Measurements from ENCODE around the gene AMMECR1.

Gene AMMECR1

DNA sequence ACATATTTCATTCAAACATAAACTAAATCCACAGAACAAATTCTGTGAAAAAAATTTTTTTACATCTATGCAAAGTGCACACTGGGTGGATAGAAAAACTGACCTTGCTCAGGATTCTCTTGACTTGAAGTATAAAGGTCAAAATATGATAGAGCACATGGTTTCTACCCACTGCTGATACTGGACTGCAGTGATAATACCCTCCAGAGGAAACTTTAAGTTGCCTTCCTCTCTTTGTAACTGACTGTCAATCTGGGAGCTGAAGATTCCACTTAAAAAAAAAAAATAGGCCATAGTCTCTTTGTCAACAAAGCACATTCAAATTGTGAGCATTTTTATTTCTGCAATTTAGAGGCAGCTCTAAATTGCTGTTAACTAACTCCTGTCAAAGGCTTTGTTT lies 3.2 kb upstream of the AMMECR1 start:
- H3K4me3 ChIP-seq (ENCODE audit: low read length), result no peak overlapping the region
- no peak for DNase-seq (ENCODE audit: low read depth)
- TF ChIP-seq, protein P1, sequence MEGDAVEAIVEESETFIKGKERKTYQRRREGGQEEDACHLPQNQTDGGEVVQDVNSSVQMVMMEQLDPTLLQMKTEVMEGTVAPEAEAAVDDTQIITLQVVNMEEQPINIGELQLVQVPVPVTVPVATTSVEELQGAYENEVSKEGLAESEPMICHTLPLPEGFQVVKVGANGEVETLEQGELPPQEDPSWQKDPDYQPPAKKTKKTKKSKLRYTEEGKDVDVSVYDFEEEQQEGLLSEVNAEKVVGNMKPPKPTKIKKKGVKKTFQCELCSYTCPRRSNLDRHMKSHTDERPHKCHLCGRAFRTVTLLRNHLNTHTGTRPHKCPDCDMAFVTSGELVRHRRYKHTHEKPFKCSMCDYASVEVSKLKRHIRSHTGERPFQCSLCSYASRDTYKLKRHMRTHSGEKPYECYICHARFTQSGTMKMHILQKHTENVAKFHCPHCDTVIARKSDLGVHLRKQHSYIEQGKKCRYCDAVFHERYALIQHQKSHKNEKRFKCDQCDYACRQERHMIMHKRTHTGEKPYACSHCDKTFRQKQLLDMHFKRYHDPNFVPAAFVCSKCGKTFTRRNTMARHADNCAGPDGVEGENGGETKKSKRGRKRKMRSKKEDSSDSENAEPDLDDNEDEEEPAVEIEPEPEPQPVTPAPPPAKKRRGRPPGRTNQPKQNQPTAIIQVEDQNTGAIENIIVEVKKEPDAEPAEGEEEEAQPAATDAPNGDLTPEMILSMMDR (conservative IDR thresholded peaks at IDR 0.05; ENCODE audit: low read depth, low read length), result no peak

DNA sequence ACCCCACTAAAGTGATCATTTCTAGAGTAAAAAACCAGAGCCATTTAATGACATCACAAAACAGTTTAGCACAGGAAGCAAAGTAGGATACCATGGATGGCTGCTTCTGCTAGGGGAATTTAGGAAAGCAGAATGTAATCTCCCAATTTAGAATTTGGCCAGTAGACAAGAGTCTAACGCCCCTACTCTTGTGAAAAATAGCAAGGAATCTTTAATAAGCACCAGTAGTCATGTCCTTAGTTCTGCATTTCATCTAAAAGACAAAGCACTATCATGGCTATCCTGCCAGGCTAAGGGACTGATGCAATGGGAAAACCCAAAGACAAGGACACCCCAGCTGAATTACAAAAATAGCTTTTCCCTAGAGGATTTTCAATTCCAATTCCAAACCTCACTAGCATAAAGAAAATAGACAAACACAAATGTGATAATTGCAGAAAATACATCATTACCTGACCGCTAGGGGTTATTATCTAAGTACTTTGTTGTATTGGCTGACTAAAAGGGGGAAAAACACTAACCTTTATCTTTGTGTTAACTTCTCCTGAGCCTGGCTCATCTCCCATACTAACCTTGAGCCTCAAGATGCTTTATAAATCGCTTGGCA lies 2.6 kb upstream of the AMMECR1 start:
- no peak for DNase-seq (ENCODE audit: low read depth)
- H3K4me3 ChIP-seq (ENCODE audit: low read length), result no peak overlapping the region
- TF ChIP-seq, protein P1 (conservative IDR thresholded peaks at IDR 0.05; ENCODE audit: low read depth, low read length), result no peak

DNA sequence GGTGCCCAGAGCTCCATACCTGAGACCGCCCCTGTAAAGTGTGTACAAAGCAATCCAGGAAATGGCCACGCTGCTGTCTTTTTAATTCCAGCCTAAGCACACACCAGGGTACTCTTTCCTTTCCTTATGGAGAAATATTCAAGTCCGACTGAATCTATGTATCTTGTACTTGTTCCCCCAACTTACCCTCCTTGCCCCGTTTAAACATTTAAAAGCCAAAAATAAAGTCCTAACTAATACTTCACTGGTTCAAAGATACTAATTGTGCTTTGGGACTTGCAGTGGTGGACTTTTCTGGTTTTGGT lies 731 bp upstream of the AMMECR1 start:
- TF ChIP-seq, protein P1 (conservative IDR thresholded peaks at IDR 0.05; ENCODE audit: low read depth, low read length), result no peak
- DNase-seq (ENCODE audit: low read depth), result no peak
- H3K4me3 ChIP-seq (ENCODE audit: low read length), result peak overlapping the region; percentile 65

DNA sequence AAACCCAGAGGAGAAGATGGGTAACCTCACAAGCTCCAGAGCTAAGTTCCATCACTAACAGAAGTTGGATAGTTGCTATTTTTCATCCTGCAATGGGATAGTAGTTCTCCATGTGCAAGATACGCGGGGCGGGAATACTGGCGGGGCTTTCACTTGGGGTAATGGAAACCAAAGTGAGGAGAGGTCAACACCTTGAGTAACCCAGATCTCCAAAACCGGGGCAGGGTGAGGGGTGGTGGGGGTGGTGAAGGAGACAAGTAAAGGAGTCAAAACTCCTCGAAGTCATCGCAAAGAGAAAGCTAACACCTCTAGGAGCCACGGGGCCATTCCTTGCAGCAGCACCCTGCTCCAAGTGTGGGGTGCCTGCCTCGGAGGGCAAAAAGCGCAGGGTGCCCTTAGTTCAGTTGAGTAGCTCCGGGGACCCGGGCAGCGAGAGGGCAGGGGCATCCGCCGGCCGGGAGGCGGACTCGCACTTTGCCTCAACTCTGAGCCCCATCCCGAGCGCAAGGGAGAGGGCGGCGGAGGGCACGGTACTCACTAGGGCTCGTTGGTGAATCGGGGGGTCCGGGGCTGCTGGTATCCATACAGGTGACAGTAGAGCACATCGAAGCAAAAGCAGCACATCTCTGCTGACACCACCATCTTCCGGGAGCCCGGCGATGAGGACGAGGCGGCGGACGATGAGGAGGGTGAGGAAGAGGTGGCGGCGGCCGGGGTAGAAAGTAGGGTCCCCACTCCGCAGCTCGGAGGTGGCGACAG lies 645 bp downstream of the AMMECR1 start:
- TF ChIP-seq, protein P1 (conservative IDR thresholded peaks at IDR 0.05; ENCODE audit: low read depth, low read length), result no peak
- peak overlapping the region; percentile 73 for H3K4me3 ChIP-seq (ENCODE audit: low read length)
- no peak for DNase-seq (ENCODE audit: low read depth)

DNA sequence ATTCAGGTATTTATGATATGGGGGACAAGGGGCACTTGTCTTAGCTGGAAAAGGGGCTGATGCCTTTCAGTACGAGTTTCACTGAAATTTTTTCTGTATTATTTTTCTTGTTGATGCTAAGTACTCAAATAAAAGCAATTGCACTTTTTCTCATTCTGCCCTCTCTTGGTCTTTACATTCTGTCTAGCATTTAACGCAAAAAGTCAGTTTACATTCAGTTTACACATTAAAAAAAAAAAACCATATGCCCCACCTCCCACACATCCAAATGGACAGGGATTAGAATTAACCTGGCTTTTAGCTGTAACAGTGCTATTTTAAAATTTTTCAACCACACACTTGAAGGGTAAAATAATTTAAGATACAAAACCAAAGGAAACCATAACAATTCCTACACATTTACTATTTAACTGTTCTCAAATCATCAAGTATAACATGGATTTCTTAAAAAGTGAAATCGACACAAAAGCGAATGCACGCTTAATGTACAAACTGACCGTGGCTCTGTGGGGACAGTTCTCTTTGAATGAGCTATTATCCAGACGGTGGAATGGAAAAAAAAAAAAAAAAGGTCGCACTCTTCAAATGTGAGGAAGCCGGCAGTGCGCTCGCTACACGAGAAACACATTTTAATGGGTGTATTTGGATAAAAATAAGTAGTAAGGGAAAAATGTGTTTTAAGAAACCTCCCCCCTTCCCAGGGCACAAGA lies 1.4 kb downstream of the AMMECR1 start:
- TF ChIP-seq, protein P1 (conservative IDR thresholded peaks at IDR 0.05; ENCODE audit: low read depth, low read length), result no peak
- H3K4me3 ChIP-seq (ENCODE audit: low read length), result peak overlapping the region; percentile 73
- no peak for DNase-seq (ENCODE audit: low read depth)

DNA sequence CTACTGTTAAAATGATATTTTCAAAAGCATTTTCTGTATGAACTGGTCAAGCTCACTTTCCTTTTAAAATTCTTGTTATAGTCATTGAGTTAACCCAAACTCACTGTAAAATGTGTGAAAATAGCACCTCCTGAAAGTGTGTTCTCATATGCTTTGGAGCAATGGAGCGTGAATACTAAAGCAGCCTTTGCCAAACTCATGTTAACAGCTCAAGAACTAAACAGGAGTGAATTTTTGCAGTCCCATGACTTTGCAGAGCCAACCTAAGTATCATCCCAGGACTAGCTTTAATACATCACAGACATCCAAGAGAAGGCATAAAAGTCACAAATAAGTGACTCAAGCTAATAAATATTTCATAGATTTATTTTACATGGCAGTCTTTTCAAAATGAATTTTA lies 2.3 kb downstream of the AMMECR1 start:
- peak overlapping the region; percentile 73 for H3K4me3 ChIP-seq (ENCODE audit: low read length)
- TF ChIP-seq, protein P1 (conservative IDR thresholded peaks at IDR 0.05; ENCODE audit: low read depth, low read length), result no peak
- no peak for DNase-seq (ENCODE audit: low read depth)

All from retinal pigment epithelial cell (primary cell).